CD4-positive, alpha-beta T cell (primary cell): Measurements from ENCODE around the gene MVP. TPM values are rescaled to one million over a fixed set of nuclear protein-coding genes. Genes with fewer than 3 reads are reported as not detected.

Experiments
- ATAC-seq: fragments of 200-7000 bp; cut with Tn5 transposase; one replicate; pipeline ENCODE4 v1.10.0; 2022; ENCODE audit warnings: mild to moderate bottlenecking; ENCODE audit not compliant: poor library complexity
- CTCF ChIA-PET: fragments of 350-600 bp; sonication (Branson Sonifier 250); formaldehyde crosslinking; loops from one replicate; lab custom pipeline; 2021; ENCODE audit warnings: antibody characterized with exemption, inconsistent platforms; lab: Charles Lee
- POLR2A ChIA-PET: fragments of 350-600 bp; sonication (Branson Sonifier 250); formaldehyde crosslinking; loops from one replicate; lab custom pipeline; 2021; ENCODE audit warnings: antibody characterized with exemption, inconsistent platforms; lab: Charles Lee
- DNase-seq, 14 experiments: peaks; one replicate each; pipeline ENCODE4 v3.0.0-alpha.2; 2013 to 2020; ENCODE audit warnings: mixed read lengths in 2 of 14
- H3K27ac ChIP-seq, 2 donors: one replicate each; pipeline versions ENCODE4 v1.5.1 to v1.7.0; 2013; ENCODE audit warnings: low read length in 2 of 2, low read depth in 1 of 2, mild to moderate bottlenecking in 1 of 2
- H3K27me3 ChIP-seq, 2 experiments: 1 replicate in 1 of 2; 2 replicates in 1 of 2; pipeline versions ENCODE4 v1.6.1 to v1.7.0; 2013; ENCODE audit warnings: low read length in 2 of 2, control low read depth in 1 of 2, mild to moderate bottlenecking in 1 of 2, moderate library complexity in 1 of 2; ENCODE audit not compliant: insufficient read depth in 2 of 2, control insufficient read depth in 1 of 2
- H3K36me3 ChIP-seq: one replicate; pipeline ENCODE4 v1.6.1; 2013; ENCODE audit warnings: low read length, control low read depth; ENCODE audit not compliant: insufficient read depth
- H3K4me1 ChIP-seq: one replicate; pipeline ENCODE4 v1.6.1; 2013; ENCODE audit warnings: low read length, control low read depth; ENCODE audit not compliant: insufficient read depth
- H3K4me3 ChIP-seq: one replicate; pipeline ENCODE4 v1.5.1; 2013; ENCODE audit warnings: mild to moderate bottlenecking, low read length, moderate library complexity
- H3K9me3 ChIP-seq, 2 experiments: 1 replicate in 1 of 2; 2 replicates in 1 of 2; pipeline versions ENCODE4 v1.6.1 to v1.7.0; 2013; ENCODE audit warnings: low read length in 2 of 2, mild to moderate bottlenecking in 2 of 2, control low read depth in 1 of 2, moderate library complexity in 1 of 2; ENCODE audit not compliant: control insufficient read depth in 1 of 2, insufficient read depth in 1 of 2
- H3K27ac Mint-ChIP-seq: one replicate; pipeline ENCODE4 v1.8.0; 2020; ENCODE audit warnings: mixed read lengths
- H3K27me3 Mint-ChIP-seq: one replicate; pipeline ENCODE4 v1.8.0; 2021; ENCODE audit warnings: mixed read lengths
- H3K36me3 Mint-ChIP-seq: one replicate; pipeline ENCODE4 v1.8.0; 2021; ENCODE audit warnings: low read depth, mixed read lengths
- H3K4me1 Mint-ChIP-seq: one replicate; pipeline ENCODE4 v1.8.0; 2021; ENCODE audit warnings: low read depth, mixed read lengths
- H3K4me3 Mint-ChIP-seq: one replicate; pipeline ENCODE4 v1.8.0; 2020; ENCODE audit warnings: mild to moderate bottlenecking, mixed read lengths
- H3K9me3 Mint-ChIP-seq: one replicate; pipeline ENCODE4 v1.8.0; 2020; ENCODE audit warnings: mixed read lengths
- intact Hi-C, 2 experiments: fragments of 100-400 bp; cut with DNase I in 1 of 2; cut with micrococcal nuclease in 1 of 2; formaldehyde crosslinking; loops; one replicate each; pipeline versions ENCODE4 v1.15.1 to v1.9.0; 2023 to 2025; cut with DNase I, micrococcal nuclease
- total RNA-seq, 174 experiments: library from RNA in 2 of 174; stranded (reverse) in 2 of 174; gene quantifications; one replicate each; pipeline ENCODE4 v1.2.3 and lab custom pipeline; 2021 to 2026
- TF ChIP-seq, protein P1 (sequence below): fragments of 200-600 bp; IDR thresholded peaks from one replicate; pipeline ENCODE4 v1.8.0; 2022; ENCODE audit warnings: antibody characterized with exemption, mild to moderate bottlenecking

The MVP gene
- total RNA-seq, 2 experiments from 2014 or later, result 115 to 118 TPM

- Histone ChIP-seq H3K36me3 (peaks cover 22% of the 10 kb centered on the region), H3K4me3 (peak overlapping the region; percentile 56), H3K27ac (peak overlapping the region; percentile 67 to 92), H3K27me3 (no peaks in the 10 kb centered on the region), H3K9me3 (no peaks in the 10 kb centered on the region), H3K4me1 (peaks cover 80% of the 10 kb centered on the region)
- POLR2A ChIA-PET, result interaction anchor here (0.9 to 11.3 kb wide), 9 partner anchors 8 to 142 kb away, joined by 3 to 217 read pairs (median 32); partner anchors contain the start of genes KIF22, MVP and PAGR1
- Mint-ChIP-seq H3K27me3 (no peaks in the 10 kb centered on the region), H3K36me3 (peaks cover 49% of the 10 kb centered on the region), H3K9me3 (no peaks in the 10 kb centered on the region), H3K4me3 (peak overlapping the region; percentile 95), H3K4me1 (peaks cover 66% of the 10 kb centered on the region), H3K27ac (peak overlapping the region; percentile 98)
- intact Hi-C loops, result loop anchor here (5.0 kb wide), 4 partner anchors 107 to 258 kb away; partner anchors contain the start of genes ALDOA (in 1 of the 2), HIRIP3 (in 1 of the 2), INO80E (in 1 of the 2) and TAOK2 (in 1 of the 2)
- TF ChIP-seq, protein P1, sequence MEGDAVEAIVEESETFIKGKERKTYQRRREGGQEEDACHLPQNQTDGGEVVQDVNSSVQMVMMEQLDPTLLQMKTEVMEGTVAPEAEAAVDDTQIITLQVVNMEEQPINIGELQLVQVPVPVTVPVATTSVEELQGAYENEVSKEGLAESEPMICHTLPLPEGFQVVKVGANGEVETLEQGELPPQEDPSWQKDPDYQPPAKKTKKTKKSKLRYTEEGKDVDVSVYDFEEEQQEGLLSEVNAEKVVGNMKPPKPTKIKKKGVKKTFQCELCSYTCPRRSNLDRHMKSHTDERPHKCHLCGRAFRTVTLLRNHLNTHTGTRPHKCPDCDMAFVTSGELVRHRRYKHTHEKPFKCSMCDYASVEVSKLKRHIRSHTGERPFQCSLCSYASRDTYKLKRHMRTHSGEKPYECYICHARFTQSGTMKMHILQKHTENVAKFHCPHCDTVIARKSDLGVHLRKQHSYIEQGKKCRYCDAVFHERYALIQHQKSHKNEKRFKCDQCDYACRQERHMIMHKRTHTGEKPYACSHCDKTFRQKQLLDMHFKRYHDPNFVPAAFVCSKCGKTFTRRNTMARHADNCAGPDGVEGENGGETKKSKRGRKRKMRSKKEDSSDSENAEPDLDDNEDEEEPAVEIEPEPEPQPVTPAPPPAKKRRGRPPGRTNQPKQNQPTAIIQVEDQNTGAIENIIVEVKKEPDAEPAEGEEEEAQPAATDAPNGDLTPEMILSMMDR, result no peak
- DNase-seq (peak in 2 of 14 experiments; percentile 23 to 48), ATAC-seq (no peak)
- CTCF ChIA-PET, result interaction anchor here (0.5 to 3.4 kb wide), 7 partner anchors 8 to 107 kb away, joined by 4 to 93 read pairs (median 39); partner anchors contain the start of genes CDIPT, KIF22 and PAGR1
These were observed 11.1 kb upstream of the MVP start for GRCh38 chr16:29809031-29809747.

- ChIA-PET POLR2A (interaction anchor here (1.4 to 2.5 kb wide), 3 partner anchors 11 to 110 kb away, joined by 3 to 6 read pairs (median 6); partner anchors contain the start of gene KIF22), CTCF (interaction anchor here (1.3 to 2.1 kb wide), 2 partner anchors 20 to 38 kb away, joined by 4 to 8 read pairs; partner anchors contain the start of gene KIF22)
- peak overlapping the region; percentile 76 for H3K4me3 ChIP-seq
- Mint-ChIP-seq H3K27ac (peak overlapping the region; percentile 87), H3K4me1 (peaks cover 69% of the 10 kb centered on the region), H3K27me3 (no peaks in the 10 kb centered on the region), H3K9me3 (no peaks in the 10 kb centered on the region), H3K4me3 (peak overlapping the region; percentile 91), H3K36me3 (peaks cover 43% of the 10 kb centered on the region)
- peaks cover 22% of the 10 kb centered on the region for H3K36me3 ChIP-seq
- intact Hi-C loops, result loop anchor here (5.0 kb wide), 4 partner anchors 108 to 257 kb away; partner anchors contain the start of genes ALDOA (in 1 of the 2), HIRIP3 (in 1 of the 2), INO80E (in 1 of the 2) and TAOK2 (in 1 of the 2)
- TF ChIP-seq, protein P1, result no peak
- H3K4me1 ChIP-seq, result peaks cover 80% of the 10 kb centered on the region
- peak in 7 of 14 experiments; percentile 35 to 74 (median 48) for DNase-seq
- no peaks in the 10 kb centered on the region for H3K9me3 ChIP-seq
- no peak for ATAC-seq
- H3K27me3 ChIP-seq, result no peaks in the 10 kb centered on the region
- peak overlapping the region; percentile 52 to 60 for H3K27ac ChIP-seq
These were observed 10.2 kb upstream of the MVP start for GRCh38 chr16:29809850-29810698.

DNA sequence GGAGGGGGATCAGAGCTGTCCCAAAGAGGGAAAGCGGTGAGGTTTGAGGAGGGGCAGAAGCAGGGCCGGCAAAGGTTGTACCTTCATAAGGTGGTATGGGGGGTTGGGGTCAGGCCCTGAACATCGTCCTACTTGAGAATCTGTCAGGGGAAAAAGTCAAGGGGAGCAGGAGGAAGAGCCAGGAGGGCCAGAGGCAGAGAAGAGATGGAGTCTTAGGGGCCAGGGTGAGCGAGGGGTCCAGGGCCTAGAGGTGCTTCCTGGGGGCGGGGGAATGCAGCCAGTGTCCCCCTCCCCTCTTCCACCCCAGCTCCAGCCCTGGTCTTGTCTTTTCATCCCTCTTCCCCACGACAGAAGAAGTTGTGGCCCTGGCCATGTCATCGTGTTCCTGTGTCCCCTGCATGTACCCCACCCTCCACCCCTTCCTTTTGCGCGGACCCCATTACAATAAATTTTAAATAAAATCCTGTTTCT, 9.5 kb upstream of the MVP start:
- POLR2A ChIA-PET, result interaction anchor here (1.4 to 7.9 kb wide), 4 partner anchors 10 to 110 kb away, joined by 3 to 105 read pairs (median 6); partner anchors contain the start of gene KIF22
- peaks cover 83% of the 10 kb centered on the region for H3K4me1 ChIP-seq
- H3K27ac ChIP-seq, result peak overlapping the region; percentile 52 to 60
- H3K27me3 ChIP-seq, result no peaks in the 10 kb centered on the region
- Mint-ChIP-seq H3K9me3 (no peaks in the 10 kb centered on the region), H3K4me3 (peak overlapping the region; percentile 91), H3K4me1 (peaks cover 72% of the 10 kb centered on the region), H3K36me3 (peaks cover 39% of the 10 kb centered on the region), H3K27ac (peak overlapping the region; percentile 87), H3K27me3 (no peaks in the 10 kb centered on the region)
- DNase-seq (peak in 1 of 14 experiments; percentile 34), ATAC-seq (no peak)
- CTCF ChIA-PET, result interaction anchor here (1.3 to 2.1 kb wide), 2 partner anchors 20 to 38 kb away, joined by 4 to 8 read pairs; partner anchors contain the start of gene KIF22
- intact Hi-C loops, result no loop called here
- peaks cover 22% of the 10 kb centered on the region for H3K36me3 ChIP-seq
- H3K4me3 ChIP-seq, result peak overlapping the region; percentile 76
- TF ChIP-seq, protein P1, result no peak
- no peaks in the 10 kb centered on the region for H3K9me3 ChIP-seq
